HG03159 (cell line): Measurements from ENCODE around the gene COMMD8.
"Not testable (repeated sequence)": the region's sequence is repeated elsewhere in the genome, so short reads cannot be mapped to it uniquely, and the experiment has no call there.

ENCODE experiments used
- ATAC-seq: cut with Tn5 transposase; IDR thresholded peaks from one replicate; pipeline ENCODE4 v1.9.1; 2021; ENCODE audit warnings: mild to moderate bottlenecking, moderate library complexity; ENCODE audit not compliant: unreplicated experiment

The COMMD8 gene

GRCh38 chr4:47463235-47463956 lies at the start of gene COMMD8:
COMMD8 (minus strand) TSS chr4:47463702; CDS start chr4:47463651, 51 bp downstream.
- peak; percentile 87 for ATAC-seq

GRCh38 chr4:47510506-47511143 lies 47.1 kb upstream of the COMMD8 start:
- ATAC-seq = peak; percentile 97

- no peak for ATAC-seq
Observed at GRCh38 chr4:47505666-47506065, 42.2 kb upstream of the COMMD8 start.

GRCh38 chr4:47505147-47505546 lies 41.6 kb upstream of the COMMD8 start:
- ATAC-seq = no peak

GRCh38 chr4:47500776-47501175 lies 37.3 kb upstream of the COMMD8 start:
- ATAC-seq = no peak

GRCh38 chr4:47499700-47500099 lies 36.2 kb upstream of the COMMD8 start:
- no peak for ATAC-seq

GRCh38 chr4:47498899-47499298 lies 35.4 kb upstream of the COMMD8 start:
- ATAC-seq = no peak

GRCh38 chr4:47494124-47494430 lies 30.6 kb upstream of the COMMD8 start:
- ATAC-seq = no peak

- peak; percentile 42 for ATAC-seq
Observed at GRCh38 chr4:47493238-47494123, 30.0 kb upstream of the COMMD8 start.

GRCh38 chr4:47490550-47490949 lies 27.0 kb upstream of the COMMD8 start:
- ATAC-seq = peak; percentile 77

GRCh38 chr4:47488706-47489105 lies 25.2 kb upstream of the COMMD8 start:
- ATAC-seq = no peak

- ATAC-seq = not testable (repeated sequence)
Observed at GRCh38 chr4:47486727-47487126, 23.2 kb upstream of the COMMD8 start.

GRCh38 chr4:47486231-47486673 lies 22.8 kb upstream of the COMMD8 start:
- no peak for ATAC-seq

- ATAC-seq = no peak
Observed at GRCh38 chr4:47485768-47486167, 22.3 kb upstream of the COMMD8 start.

- ATAC-seq = peak; percentile 96
Observed at GRCh38 chr4:47485047-47485692, 21.7 kb upstream of the COMMD8 start, which contains the start of gene ATP10D. ATP10D (plus strand) TSS chr4:47485275; CDS start chr4:47512541, 27,266 bp downstream.

GRCh38 chr4:47484168-47484567 lies 20.7 kb upstream of the COMMD8 start:
- ATAC-seq = no peak

- no peak for ATAC-seq
Observed at GRCh38 chr4:47483745-47484144, 20.2 kb upstream of the COMMD8 start.

- no peak for ATAC-seq
Observed at GRCh38 chr4:47482326-47482725, 18.8 kb upstream of the COMMD8 start.

- ATAC-seq = no peak
Observed at GRCh38 chr4:47478804-47479203, 15.3 kb upstream of the COMMD8 start.

- ATAC-seq = no peak
Observed at GRCh38 chr4:47475411-47475810, 11.9 kb upstream of the COMMD8 start.

GRCh38 chr4:47474799-47475198 lies 11.3 kb upstream of the COMMD8 start:
- ATAC-seq = no peak
